Caco-2 (cell line): Measurements from ENCODE around the gene CHSY1. TPM values are rescaled to one million over a fixed set of nuclear protein-coding genes. Genes with fewer than 3 reads are reported as not detected.
"Not testable (repeated sequence)": the region's sequence is repeated elsewhere in the genome, so short reads cannot be mapped to it uniquely, and the experiment has no call there.

ENCODE experiments used
- BruUV-seq: library from RNA; stranded (reverse); fragments of 400-500 nt; replicated peaks from 2 replicates; lab custom pipeline; 2021; lab: Mats Ljungman, UMichigan
- CTCF ChIA-PET: fragments of 300-600 bp; sonication (Branson Sonifier 250); formaldehyde crosslinking; loops from one replicate; lab custom pipeline; 2022; ENCODE audit warnings: antibody characterized with exemption; lab: Charles Lee
- POLR2A ChIA-PET: fragments of 300-600 bp; sonication (Branson Sonifier 250); formaldehyde crosslinking; loops from one replicate; lab custom pipeline; 2022; ENCODE audit warnings: antibody characterized with exemption; lab: Charles Lee
- DNase-seq, 2 experiments: peaks; one replicate each; pipeline versions ENCODE4 v3.0.0 to v3.0.0-alpha.2; 2020 to 2022
- H3K27me3 ChIP-seq: replicated peaks from 2 replicates; pipeline ENCODE4 v1.6.0; 2011; ENCODE audit warnings: low read length; ENCODE audit not compliant: control insufficient read depth, insufficient read depth
- H3K36me3 ChIP-seq: 2 replicates; pipeline ENCODE4 v1.5.1; 2011; ENCODE audit warnings: low read length; ENCODE audit not compliant: control insufficient read depth, insufficient read depth
- H3K4me1 ChIP-seq: fragments of 250-450 bp; sonication (Bioruptor Pico); 2 replicates; pipeline ENCODE4 v1.5.1; 2020; ENCODE audit warnings: mild to moderate bottlenecking
- H3K4me3 ChIP-seq: 2 replicates; pipeline ENCODE4 v1.5.1; 2011; ENCODE audit warnings: low read depth, mild to moderate bottlenecking, control low read depth, low read length
- H3K9me3 ChIP-seq: fragments of 250-450 bp; sonication (Bioruptor Pico); 2 replicates; pipeline ENCODE4 v1.5.1; 2020; ENCODE audit warnings: mild to moderate bottlenecking, moderate library complexity
- H3K27ac Mint-ChIP-seq: one replicate; pipeline ENCODE4 v1.8.0; 2022; ENCODE audit warnings: mixed read lengths; ENCODE audit not compliant: unreplicated experiment
- H3K27me3 Mint-ChIP-seq: one replicate; pipeline ENCODE4 v1.8.0; 2022; ENCODE audit warnings: mixed read lengths; ENCODE audit not compliant: insufficient read depth, unreplicated experiment
- H3K36me3 Mint-ChIP-seq: one replicate; pipeline ENCODE4 v1.8.0; 2022; ENCODE audit warnings: mild to moderate bottlenecking, mixed read lengths; ENCODE audit not compliant: insufficient read depth, unreplicated experiment
- H3K4me1 Mint-ChIP-seq: one replicate; pipeline ENCODE4 v1.8.0; 2022; ENCODE audit warnings: low read depth, mixed read lengths; ENCODE audit not compliant: unreplicated experiment
- H3K4me3 Mint-ChIP-seq: one replicate; pipeline ENCODE4 v1.8.0; 2022; ENCODE audit warnings: mild to moderate bottlenecking, moderate library complexity, mixed read lengths; ENCODE audit not compliant: unreplicated experiment
- H3K9me3 Mint-ChIP-seq: one replicate; pipeline ENCODE4 v1.8.0; 2022; ENCODE audit warnings: mixed read lengths; ENCODE audit not compliant: unreplicated experiment
- intact Hi-C: fragments of 100-400 bp; cut with micrococcal nuclease; formaldehyde crosslinking; loops from one replicate; pipeline ENCODE4 v1.10.0; 2022; ENCODE audit not compliant: unreplicated experiment
- total RNA-seq: library from RNA; stranded (reverse); gene quantifications from 2 replicates; pipeline ENCODE4 v1.2.3, GENCODE V29; 2022
- TF ChIP-seq, protein P1 (sequence below), 2 experiments: fragments of 200-600 bp in 1 of 2; IDR thresholded peaks; 1 replicate in 1 of 2; 2 replicates in 1 of 2; pipeline versions ENCODE4 v1.5.1 to v1.8.0; 2011 to 2022; ENCODE audit warnings: antibody characterized with exemption in 1 of 2, control low read depth in 1 of 2, inconsistent platforms in 1 of 2, low read depth in 1 of 2, low read length in 1 of 2, mild to moderate bottlenecking in 1 of 2, moderate library complexity in 1 of 2; ENCODE audit not compliant: insufficient read depth in 1 of 2, severe bottlenecking in 1 of 2, unreplicated experiment in 1 of 2

CHSY1 gene
- total RNA-seq, 1 experiment from 2014 or later = 18.7 TPM

- peak in 1 of 2 experiments; percentile 44 for DNase-seq
- TF ChIP-seq, protein P1, sequence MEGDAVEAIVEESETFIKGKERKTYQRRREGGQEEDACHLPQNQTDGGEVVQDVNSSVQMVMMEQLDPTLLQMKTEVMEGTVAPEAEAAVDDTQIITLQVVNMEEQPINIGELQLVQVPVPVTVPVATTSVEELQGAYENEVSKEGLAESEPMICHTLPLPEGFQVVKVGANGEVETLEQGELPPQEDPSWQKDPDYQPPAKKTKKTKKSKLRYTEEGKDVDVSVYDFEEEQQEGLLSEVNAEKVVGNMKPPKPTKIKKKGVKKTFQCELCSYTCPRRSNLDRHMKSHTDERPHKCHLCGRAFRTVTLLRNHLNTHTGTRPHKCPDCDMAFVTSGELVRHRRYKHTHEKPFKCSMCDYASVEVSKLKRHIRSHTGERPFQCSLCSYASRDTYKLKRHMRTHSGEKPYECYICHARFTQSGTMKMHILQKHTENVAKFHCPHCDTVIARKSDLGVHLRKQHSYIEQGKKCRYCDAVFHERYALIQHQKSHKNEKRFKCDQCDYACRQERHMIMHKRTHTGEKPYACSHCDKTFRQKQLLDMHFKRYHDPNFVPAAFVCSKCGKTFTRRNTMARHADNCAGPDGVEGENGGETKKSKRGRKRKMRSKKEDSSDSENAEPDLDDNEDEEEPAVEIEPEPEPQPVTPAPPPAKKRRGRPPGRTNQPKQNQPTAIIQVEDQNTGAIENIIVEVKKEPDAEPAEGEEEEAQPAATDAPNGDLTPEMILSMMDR (IDR thresholded peaks at IDR 0.05; ENCODE audit: insufficient read depth in 1 of 2, low read depth in 1 of 2, low read length in 1 of 2, severe bottlenecking in 1 of 2, unreplicated experiment in 1 of 2) = peak; percentile 55 to 72
- peaks cover 2% of the 10 kb centered on the region for H3K36me3 ChIP-seq
- Mint-ChIP-seq H3K36me3 (peaks cover 79% of the 10 kb centered on the region), H3K4me3 (no peak overlapping the region), H3K27ac (no peak overlapping the region), H3K27me3 (no peaks in the 10 kb centered on the region), H3K9me3 (no peaks in the 10 kb centered on the region), H3K4me1 (peaks cover 7% of the 10 kb centered on the region)
- H3K27me3 ChIP-seq = no peaks in the 10 kb centered on the region
- H3K4me1 ChIP-seq = peaks cover 7% of the 10 kb centered on the region; the same call in 1 of the 2 replicates
- intact Hi-C loops = loop anchor here (1.0 kb wide), 1 partner anchor 353 kb away; no protein-coding TSS in a partner anchor
- no TSS peak for BruUV-seq
- no peaks in the 10 kb centered on the region for H3K9me3 ChIP-seq
- POLR2A ChIA-PET = interaction anchor here (0.6 kb wide), 1 partner anchor 220 kb away, joined by 3 read pairs; no protein-coding TSS in a partner anchor
- no peak overlapping the region for H3K4me3 ChIP-seq
- CTCF ChIA-PET = interaction anchor here (0.6 to 2.0 kb wide), 9 partner anchors 11 to 455 kb away, joined by 3 to 5 read pairs (median 3); no protein-coding TSS in a partner anchor
Observed at GRCh38 chr15:101288905-101289513, 37.2 kb upstream of the CHSY1 start.

DNA sequence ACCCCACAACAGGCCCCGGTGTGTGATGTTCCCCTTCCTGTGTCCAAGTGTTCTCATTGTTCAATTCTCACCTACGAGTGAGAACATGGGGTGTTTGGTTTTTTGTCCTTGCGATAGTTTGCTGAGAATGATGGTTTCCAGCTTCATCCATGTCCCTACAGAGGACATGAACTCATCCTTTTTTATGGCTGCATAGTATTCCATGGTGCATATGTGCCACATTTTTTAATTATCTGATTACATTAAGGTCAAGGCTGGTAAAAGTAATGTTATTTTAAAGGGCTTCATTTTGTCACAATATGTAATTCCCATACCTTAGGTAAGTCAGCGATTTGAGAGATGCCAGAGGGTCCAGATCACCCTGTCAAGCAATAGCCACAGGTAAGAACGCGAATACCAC lies 35.5 kb upstream of the CHSY1 start:
- H3K4me1 ChIP-seq, H3K4me3 ChIP-seq, H3K4me1 Mint-ChIP-seq, H3K27ac Mint-ChIP-seq, H3K27me3 Mint-ChIP-seq, intact Hi-C loops, BruUV-seq, H3K4me3 Mint-ChIP-seq, H3K9me3 ChIP-seq, DNase-seq, H3K27me3 ChIP-seq, H3K36me3 ChIP-seq, H3K9me3 Mint-ChIP-seq, POLR2A ChIA-PET: not testable (repeated sequence)
- H3K36me3 Mint-ChIP-seq = peaks cover 86% of the 10 kb centered on the region
- CTCF ChIA-PET = interaction anchor here (0.7 kb wide), 1 partner anchor 185 kb away, joined by 7 read pairs; no protein-coding TSS in a partner anchor

DNA sequence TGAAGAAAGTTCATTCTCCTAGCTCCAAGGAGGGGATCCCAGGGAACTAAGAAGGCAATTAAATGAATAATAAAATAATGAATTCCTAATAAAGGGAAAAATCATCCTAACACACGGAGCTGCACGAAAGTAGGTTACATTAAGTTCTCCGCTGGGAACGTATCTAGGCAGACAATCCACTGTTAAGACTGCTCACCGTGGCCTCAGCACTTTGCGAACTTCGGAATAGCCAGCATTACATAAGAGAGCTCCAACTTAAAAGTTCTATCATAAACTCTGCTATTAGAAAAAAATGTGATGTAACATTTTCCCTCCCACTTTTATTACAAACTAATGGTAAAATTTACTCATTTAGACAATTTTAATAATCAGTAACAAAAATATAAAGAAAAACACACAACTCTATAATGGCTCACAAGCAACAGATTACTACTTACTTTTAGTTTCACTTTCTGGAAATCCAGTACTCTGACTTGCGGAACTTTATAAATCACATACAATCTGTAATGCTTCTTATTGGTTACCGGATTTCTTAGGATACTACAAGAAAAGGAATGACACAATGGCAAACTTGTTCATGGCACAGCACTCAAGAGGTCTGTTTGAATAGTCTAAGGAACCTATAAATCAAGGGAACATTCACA lies 34.7 kb upstream of the CHSY1 start:
- Histone ChIP-seq H3K4me3 (no peak overlapping the region), H3K4me1 (peaks cover 3% of the 10 kb centered on the region), H3K36me3 (peaks cover 2% of the 10 kb centered on the region), H3K27me3 (no peaks in the 10 kb centered on the region), H3K9me3 (no peaks in the 10 kb centered on the region)
- no peak for DNase-seq
- TF ChIP-seq, protein P1 (IDR thresholded peaks at IDR 0.05; ENCODE audit: insufficient read depth in 1 of 2, low read depth in 1 of 2, low read length in 1 of 2, severe bottlenecking in 1 of 2, unreplicated experiment in 1 of 2) = no peak
- Mint-ChIP-seq H3K4me3 (no peak overlapping the region), H3K4me1 (no peaks in the 10 kb centered on the region), H3K27ac (no peak overlapping the region), H3K9me3 (no peaks in the 10 kb centered on the region), H3K36me3 (peaks cover 89% of the 10 kb centered on the region), H3K27me3 (no peaks in the 10 kb centered on the region)
- POLR2A ChIA-PET = no interaction called here
- no TSS peak for BruUV-seq
- CTCF ChIA-PET = no interaction called here
- intact Hi-C loops = no loop called here
